ENCODE results near the gene TMCC3. TPM values are rescaled to one million over a fixed set of nuclear protein-coding genes. Genes with fewer than 3 reads are reported as not detected.

Gene TMCC3
- total and polyA plus RNA-seq, 2 of the 13 experiments (the other 11 are each of a cell fraction or from before 2014, with no cell fraction given) = not detected

GRCh38 chr12:94641283-94641682 lies 9.1 kb downstream of the TMCC3 start:
- 89% methylated on average over 7 of the region's 7 CpGs for WGBS (ENCODE audit: low lambda C conversion rate)

More at GRCh38 chr12:94641283-94641682, 9.1 kb downstream of the TMCC3 start:
- H3K4me1 ChIP-seq (ENCODE audit: insufficient read depth, low read length) = peaks cover 6% of the 10 kb centered on the region; the same call in 1 of the 2 replicates
- no peak overlapping the region for H3K9ac ChIP-seq (ENCODE audit: insufficient read depth, low read depth, low read length)
- no peak for FAIRE-seq
- no peaks in the 10 kb centered on the region for H4K20me1 ChIP-seq (ENCODE audit: insufficient read depth, low read length)
- no peak overlapping the region for H3K4me2 ChIP-seq (ENCODE audit: low read depth, low read length)
- intact Hi-C loops (cut with micrococcal nuclease; ENCODE audit: unreplicated experiment) (no loop called here), in situ Hi-C loops (cut with HindIII; ENCODE audit: extremely low pct_ligation_motif_present, low pct_unique_long_range_greater_than_20kb) (no loop called here)
- peaks cover 0 to 8% of the 10 kb centered on the region in 2 experiments; a peak in 4 of 5 replicates for H3K27me3 ChIP-seq (ENCODE audit: control insufficient read depth in 1 of 2, insufficient read depth in 2 of 2, low read length in 2 of 2)
- ChIA-PET POLR2A (no interaction called here), CTCF (ENCODE audit: low intra/inter-chr PET ratio, low total read pairs) (no interaction called here)
- TF ChIP-seq ZNF775 (CRISPR knock-in tag; IDR thresholded peaks at IDR 0.05; ENCODE audit: borderline replicate concordance) = no peak
- TF ChIP-seq ELK4 (CRISPR knock-in tag; IDR thresholded peaks at IDR 0.05; ENCODE audit: borderline replicate concordance) = no peak
- no peak for TF ChIP-seq CHD2 (IDR thresholded peaks at IDR 0.05; ENCODE audit: low read depth, low read length)
- no peak for TF ChIP-seq ZNF124 (CRISPR knock-in tag; IDR thresholded peaks at IDR 0.05)
- TF ChIP-seq TRIM24 (CRISPR knock-in tag; IDR thresholded peaks at IDR 0.05) = no peak
- no peak for TF ChIP-seq GFI1 (CRISPR knock-in tag; IDR thresholded peaks at IDR 0.05; ENCODE audit: borderline replicate concordance)
- TF ChIP-seq DPF2 (CRISPR knock-in tag; IDR thresholded peaks at IDR 0.05; ENCODE audit: borderline replicate concordance, low read depth) = no peak
- TF ChIP-seq ZNF772 (CRISPR knock-in tag; IDR thresholded peaks at IDR 0.05) = no peak
- no peak for TF ChIP-seq IKZF4 (CRISPR knock-in tag; IDR thresholded peaks at IDR 0.05; ENCODE audit: borderline replicate concordance, low read depth, not compliant biosample characterization)
- TF ChIP-seq SMARCC2 (IDR thresholded peaks at IDR 0.05) = no peak
- no peak for TF ChIP-seq MYNN (CRISPR knock-in tag; IDR thresholded peaks at IDR 0.05; ENCODE audit: low read depth)
- no peak for TF ChIP-seq GLI4 (CRISPR knock-in tag; IDR thresholded peaks at IDR 0.05; ENCODE audit: borderline replicate concordance)
- TF ChIP-seq, protein P1, sequence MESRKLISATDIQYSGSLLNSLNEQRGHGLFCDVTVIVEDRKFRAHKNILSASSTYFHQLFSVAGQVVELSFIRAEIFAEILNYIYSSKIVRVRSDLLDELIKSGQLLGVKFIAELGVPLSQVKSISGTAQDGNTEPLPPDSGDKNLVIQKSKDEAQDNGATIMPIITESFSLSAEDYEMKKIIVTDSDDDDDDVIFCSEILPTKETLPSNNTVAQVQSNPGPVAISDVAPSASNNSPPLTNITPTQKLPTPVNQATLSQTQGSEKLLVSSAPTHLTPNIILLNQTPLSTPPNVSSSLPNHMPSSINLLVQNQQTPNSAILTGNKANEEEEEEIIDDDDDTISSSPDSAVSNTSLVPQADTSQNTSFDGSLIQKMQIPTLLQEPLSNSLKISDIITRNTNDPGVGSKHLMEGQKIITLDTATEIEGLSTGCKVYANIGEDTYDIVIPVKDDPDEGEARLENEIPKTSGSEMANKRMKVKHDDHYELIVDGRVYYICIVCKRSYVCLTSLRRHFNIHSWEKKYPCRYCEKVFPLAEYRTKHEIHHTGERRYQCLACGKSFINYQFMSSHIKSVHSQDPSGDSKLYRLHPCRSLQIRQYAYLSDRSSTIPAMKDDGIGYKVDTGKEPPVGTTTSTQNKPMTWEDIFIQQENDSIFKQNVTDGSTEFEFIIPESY (CRISPR knock-in tag; IDR thresholded peaks at IDR 0.05) = no peak
- TF ChIP-seq SIX4 (CRISPR knock-in tag; IDR thresholded peaks at IDR 0.05) = no peak
- TF ChIP-seq ZNF431 (CRISPR knock-in tag; IDR thresholded peaks at IDR 0.05; ENCODE audit: borderline replicate concordance, low read depth) = no peak
- TF ChIP-seq IRX3 (CRISPR knock-in tag; IDR thresholded peaks at IDR 0.05; ENCODE audit: borderline replicate concordance, low read depth) = no peak
- H3K36me3 ChIP-seq (replicated peaks in 1 of 2; ENCODE audit: control insufficient read depth in 1 of 2, insufficient read depth in 2 of 2, low read length in 2 of 2) = no peaks in the 10 kb centered on the region
- no peaks in the 10 kb centered on the region for H3K9me3 ChIP-seq (ENCODE audit: low read length)
- BruUV-seq (replicated peaks) = no TSS peak
- H3K79me2 ChIP-seq (ENCODE audit: insufficient read depth, low read length) = no peaks in the 10 kb centered on the region
- no peak overlapping the region for H2AFZ ChIP-seq (ENCODE audit: low read length)
- H3K4me3 ChIP-seq (replicated peaks in 1 of 3; ENCODE audit: insufficient read depth in 1 of 3, low read depth in 2 of 3, low read length in 3 of 3) = no peak overlapping the region
- H3K27ac ChIP-seq (ENCODE audit: extremely low read length, insufficient read depth, low read length) = no peak overlapping the region
- no peak for DNase-seq (ENCODE audit: low spot score)
- ATAC-seq = no peak
